H9 (cell line): Measurements from ENCODE around the gene MYCBPAP. TPM values are rescaled to one million over a fixed set of nuclear protein-coding genes. Genes with fewer than 3 reads are reported as not detected.

ENCODE experiments used
- DNase-seq: peaks from one replicate; pipeline ENCODE4 v3.0.0-alpha.2; 2017
- H2AFZ ChIP-seq: one replicate; pipeline ENCODE4 v1.6.1; 2013; ENCODE audit warnings: mild to moderate bottlenecking, low read length, control low read depth, moderate library complexity
- H2AK5ac ChIP-seq: 2 replicates; pipeline ENCODE4 v1.6.1; 2013; ENCODE audit warnings: low read length, control low read depth, mixed read lengths; ENCODE audit not compliant: insufficient read length
- H2BK120ac ChIP-seq: one replicate; pipeline ENCODE4 v1.6.1; 2013; ENCODE audit warnings: low read depth, mild to moderate bottlenecking, low read length, control low read depth, inconsistent platforms; ENCODE audit not compliant: poor library complexity, severe bottlenecking
- H2BK12ac ChIP-seq: 2 replicates; pipeline ENCODE4 v1.6.1; 2013; ENCODE audit warnings: low read length, control low read depth, mixed read lengths, low read depth; ENCODE audit not compliant: insufficient read length
- H2BK15ac ChIP-seq: 2 replicates; pipeline ENCODE4 v1.6.1; 2013; ENCODE audit warnings: low read depth, low read length, control low read depth
- H2BK20ac ChIP-seq: one replicate; pipeline ENCODE4 v1.6.1; 2013; ENCODE audit warnings: low read depth, mild to moderate bottlenecking, low read length, control low read depth, inconsistent platforms; ENCODE audit not compliant: poor library complexity, severe bottlenecking
- H2BK5ac ChIP-seq: 2 replicates; pipeline ENCODE4 v1.6.1; 2013; ENCODE audit warnings: low read length, control low read depth, mixed read lengths; ENCODE audit not compliant: insufficient read length
- H3K14ac ChIP-seq: 2 replicates; pipeline ENCODE4 v1.6.1; 2013; ENCODE audit warnings: low read length, control low read depth; ENCODE audit not compliant: insufficient read depth
- H3K18ac ChIP-seq: 2 replicates; pipeline ENCODE4 v1.6.1; 2013; ENCODE audit warnings: low read depth, mild to moderate bottlenecking, mixed read lengths, low read length, control low read depth; ENCODE audit not compliant: insufficient read length
- H3K23ac ChIP-seq: 2 replicates; pipeline ENCODE4 v1.6.1; 2013; ENCODE audit warnings: low read length, control low read depth, mixed read lengths, low read depth; ENCODE audit not compliant: insufficient read length
- H3K23me2 ChIP-seq: 2 replicates; pipeline ENCODE4 v1.6.1; 2013; ENCODE audit warnings: low read depth, mild to moderate bottlenecking, mixed read lengths, low read length, control low read depth; ENCODE audit not compliant: insufficient read length, poor library complexity, severe bottlenecking
- H3K27ac ChIP-seq: 2 replicates; pipeline ENCODE4 v1.5.1; 2013; ENCODE audit warnings: low read length, control low read depth, mixed read lengths, low read depth; ENCODE audit not compliant: insufficient read length
- H3K27me3 ChIP-seq: 2 replicates; pipeline ENCODE4 v1.6.1; 2013; ENCODE audit warnings: low read length, control low read depth, inconsistent platforms; ENCODE audit not compliant: insufficient read depth
- H3K4ac ChIP-seq: 2 replicates; pipeline ENCODE4 v1.6.1; 2013; ENCODE audit warnings: low read depth, mild to moderate bottlenecking, control low read depth, inconsistent platforms, low read length, moderate library complexity
- H3K4me1 ChIP-seq: 2 replicates; pipeline ENCODE4 v1.6.1; 2013; ENCODE audit warnings: low read length, control low read depth, inconsistent platforms; ENCODE audit not compliant: insufficient read depth
- H3K4me2 ChIP-seq: 2 replicates; pipeline ENCODE4 v1.6.1; 2013; ENCODE audit warnings: low read length, control low read depth, mixed read lengths; ENCODE audit not compliant: insufficient read length, insufficient read depth
- H3K56ac ChIP-seq: 2 replicates; pipeline ENCODE4 v1.6.1; 2013; ENCODE audit warnings: low read depth, mild to moderate bottlenecking, mixed read lengths, low read length, control low read depth; ENCODE audit not compliant: insufficient read length
- H3K79me1 ChIP-seq: 2 replicates; pipeline ENCODE4 v1.6.1; 2013; ENCODE audit warnings: low read depth, mild to moderate bottlenecking, moderate library complexity, low read length, control low read depth, inconsistent platforms; ENCODE audit not compliant: insufficient read depth, poor library complexity, severe bottlenecking
- H3K79me2 ChIP-seq: 2 replicates; pipeline ENCODE4 v1.6.1; 2013; ENCODE audit warnings: low read length, control low read depth, inconsistent platforms; ENCODE audit not compliant: insufficient read depth
- H3K9ac ChIP-seq: 2 replicates; pipeline ENCODE4 v1.6.1; 2013; ENCODE audit warnings: low read length, control low read depth, mixed read lengths; ENCODE audit not compliant: insufficient read length; ENCODE audit errors: extremely low read depth
- H3K9me3 ChIP-seq: one replicate; pipeline ENCODE4 v1.6.1; 2013; ENCODE audit warnings: low read depth, low read length, inconsistent platforms; ENCODE audit not compliant: control insufficient read depth
- H3T11ph ChIP-seq: one replicate; pipeline ENCODE4 v1.6.1; 2013; ENCODE audit warnings: mild to moderate bottlenecking, low read length, control low read depth, inconsistent platforms
- H4K20me1 ChIP-seq: one replicate; pipeline ENCODE4 v1.6.1; 2013; ENCODE audit not compliant: control insufficient read depth, insufficient read length, insufficient read depth
- H4K5ac ChIP-seq: 2 replicates; pipeline ENCODE4 v1.6.1; 2013; ENCODE audit warnings: low read depth, mild to moderate bottlenecking, mixed read lengths, low read length, control low read depth; ENCODE audit not compliant: insufficient read length
- H4K8ac ChIP-seq: replicated peaks from 2 replicates; pipeline ENCODE4 v1.6.1; 2013; ENCODE audit warnings: low read length, control low read depth, mixed read lengths, low read depth; ENCODE audit not compliant: insufficient read length
- H4K91ac ChIP-seq: 2 replicates; pipeline ENCODE4 v1.6.1; 2013; ENCODE audit warnings: low read depth, mild to moderate bottlenecking, moderate library complexity, mixed read lengths, low read length, control low read depth; ENCODE audit not compliant: insufficient read length
- H3K27ac Mint-ChIP-seq, 3 experiments: 2 replicates in 2 of 3; 3 replicates in 1 of 3; pipeline ENCODE4 v1.8.0; 2020 to 2021; ENCODE audit warnings: mixed read lengths in 3 of 3, mild to moderate bottlenecking in 1 of 3, moderate library complexity in 1 of 3
- H3K27me3 Mint-ChIP-seq: 2 replicates; pipeline ENCODE4 v1.8.0; 2021; ENCODE audit warnings: low read depth, mild to moderate bottlenecking, moderate library complexity, mixed read lengths
- H3K36me3 Mint-ChIP-seq, 3 experiments: 2 replicates in 2 of 3; 3 replicates in 1 of 3; pipeline ENCODE4 v1.8.0; 2020 to 2021; ENCODE audit warnings: low read depth in 3 of 3, mixed read lengths in 3 of 3; ENCODE audit not compliant: insufficient read depth in 1 of 3
- H3K4me1 Mint-ChIP-seq, 2 experiments: 2 replicates each; pipeline ENCODE4 v1.8.0; 2020; ENCODE audit warnings: mixed read lengths in 2 of 2
- H3K4me3 Mint-ChIP-seq, 2 experiments: 2 replicates in 1 of 2; 3 replicates in 1 of 2; pipeline ENCODE4 v1.8.0; 2020 to 2021; ENCODE audit warnings: mild to moderate bottlenecking in 2 of 2, mixed read lengths in 2 of 2, moderate library complexity in 1 of 2
- H3K9me3 Mint-ChIP-seq, 2 experiments: 2 replicates in 1 of 2; 3 replicates in 1 of 2; pipeline ENCODE4 v1.8.0; 2020; ENCODE audit warnings: mild to moderate bottlenecking in 2 of 2, mixed read lengths in 2 of 2, moderate library complexity in 1 of 2
- CTCF ChIP-seq: fragments of 200-600 bp; sonication (generic); conservative IDR thresholded peaks from 3 replicates; pipeline ENCODE4 v1.8.0; 2021; ENCODE audit warnings: antibody characterized with exemption, mild to moderate bottlenecking
- WGBS: extraction: QIAGEN DNeasy Blood & Tissue Kit; methylation state at CpG from one replicate; pipeline ENCODE4 v1.1.7; 2013; ENCODE audit warnings: missing lambda C conversion rate, low lambda C conversion rate, mixed read lengths; ENCODE audit not compliant: insufficient read length; ENCODE audit errors: extremely low coverage; 5-methylcytosine and 5-hydroxymethylcytosine counted together
- total RNA-seq: library from RNA; stranded (reverse); gene quantifications from 2 replicates; pipeline ENCODE4 v1.2.1, GENCODE V29; 2021

MYCBPAP gene
- total RNA-seq, 1 experiment from 2014 or later, result 1.7 TPM

GRCh38 chr17:50580646-50581045 lies 72.4 kb downstream of the MYCBPAP start:
- Mint-ChIP-seq H3K27me3 (peaks cover 20% of the 10 kb centered on the region), H3K27ac (no peak overlapping the region), H3K36me3 (peaks cover 0 to 4% (median 0%) of the 10 kb centered on the region in 3 experiments; a peak in 4 of 7 replicates), H3K4me1 (peaks cover 26 to 49% of the 10 kb centered on the region in 2 experiments), H3K4me3 (no peak overlapping the region), H3K9me3 (no peaks in the 10 kb centered on the region)
- Histone ChIP-seq H3K4me1 (no peaks in the 10 kb centered on the region; the same call in 1 of the 2 replicates), H4K91ac (no peak overlapping the region), H3K79me2 (no peaks in the 10 kb centered on the region), H3K14ac (peak overlapping the region; percentile 7; the same call in 1 of the 2 replicates), H3K18ac (no peak overlapping the region), H3K23me2 (no peaks in the 10 kb centered on the region), H3K9me3 (no peaks in the 10 kb centered on the region), H3K56ac (no peak overlapping the region), H2BK120ac (no peak overlapping the region), H4K5ac (no peak overlapping the region), H3K4ac (no peak overlapping the region), H4K8ac (no peak overlapping the region), H3K27me3 (no peaks in the 10 kb centered on the region; the same call in 1 of the 2 replicates), H2BK5ac (no peak overlapping the region), H2BK20ac (no peak overlapping the region), H3T11ph (no peak overlapping the region), H2AK5ac (no peak overlapping the region), H2AFZ (no peak overlapping the region), H2BK15ac (no peak overlapping the region), H2BK12ac (no peak overlapping the region), H3K4me2 (no peak overlapping the region), H4K20me1 (peaks cover 2% of the 10 kb centered on the region), H3K79me1 (no peaks in the 10 kb centered on the region), H3K9ac (no peak overlapping the region), H3K23ac (no peak overlapping the region), H3K27ac (no peak overlapping the region)
- no peak for DNase-seq
- TF ChIP-seq CTCF, result no peak
- no CpG with 5 or more reads among the region's 9 CpGs for WGBS

Other genes starting within 250 kb of the MYCBPAP start
- gene TMEM92, start 234.0 kb upstream of the MYCBPAP start, total RNA-seq, result 10.9 and 11.2 TPM in 2 replicates
- gene XYLT2, start 162.3 kb upstream of the MYCBPAP start, total RNA-seq, result 24.0 and 26.4 TPM in 2 replicates
- 85.9 and 91.8 TPM in 2 replicates for gene MRPL27, start 135.3 kb upstream of the MYCBPAP start, total RNA-seq
- 15.1 and 16.5 TPM in 2 replicates for gene EME1, start 135.2 kb upstream of the MYCBPAP start, total RNA-seq
- 105 and 106 TPM in 2 replicates for gene LRRC59, start 110.9 kb upstream of the MYCBPAP start, total RNA-seq
- gene ACSF2, start 82.2 kb upstream of the MYCBPAP start, total RNA-seq, result 12.2 TPM in 2 replicates
- 0.46 and 0.57 TPM in 2 replicates for gene CHAD, start 39.6 kb upstream of the MYCBPAP start, total RNA-seq
- gene RSAD1, start 29.6 kb upstream of the MYCBPAP start, total RNA-seq, result 27.9 and 29.6 TPM in 2 replicates
- 1.9 and 2.2 TPM in 2 replicates for gene EPN3, start 24.3 kb downstream of the MYCBPAP start, total RNA-seq
- 23.9 and 26.6 TPM in 2 replicates for gene SPATA20, start 38.7 kb downstream of the MYCBPAP start, total RNA-seq
- gene CACNA1G, start 52.3 kb downstream of the MYCBPAP start, total RNA-seq, result 1.5 and 1.7 TPM in 2 replicates
- gene ABCC3, start 126.4 kb downstream of the MYCBPAP start, total RNA-seq, result 0.31 and 0.59 TPM in 2 replicates
- gene ANKRD40, start 199.5 kb downstream of the MYCBPAP start, total RNA-seq, result 54.3 and 56.1 TPM in 2 replicates
- gene LUC7L3, start 211.2 kb downstream of the MYCBPAP start, total RNA-seq, result 143 and 154 TPM in 2 replicates